DND-41 (cell line): ENCODE results near the gene ELOA.

ENCODE experiments used
- ATAC-seq: fragments of 200-7000 bp; cut with Tn5 transposase; 3 replicates; pipeline ENCODE4 v1.9.1; 2021; ENCODE audit warnings: low read depth; ENCODE audit not compliant: insufficient read depth
- DNase-seq: peaks from one replicate; pipeline ENCODE4 v3.0.0-alpha.2; 2020
- H2AFZ ChIP-seq: 2 replicates; pipeline ENCODE4 v1.6.0; 2012; ENCODE audit warnings: low read depth, low read length
- H3K27ac ChIP-seq: 2 replicates; pipeline ENCODE4 v1.5.1; 2012; ENCODE audit warnings: low read length, inconsistent platforms
- H3K27me3 ChIP-seq: fragments of 200-600 bp; sonication (generic); 2 replicates; pipeline ENCODE4 v1.6.0; 2012; ENCODE audit warnings: low read length, mild to moderate bottlenecking, inconsistent platforms; ENCODE audit not compliant: insufficient read depth, poor library complexity
- H3K36me3 ChIP-seq: 2 replicates; pipeline ENCODE4 v1.5.1; 2012; ENCODE audit warnings: low read length, inconsistent platforms; ENCODE audit not compliant: insufficient read depth
- H3K4me1 ChIP-seq: 2 replicates; pipeline ENCODE4 v1.5.1; 2012; ENCODE audit warnings: mild to moderate bottlenecking, low read length; ENCODE audit not compliant: insufficient read depth
- H3K4me2 ChIP-seq: 2 replicates; pipeline ENCODE4 v1.6.0; 2012; ENCODE audit warnings: mild to moderate bottlenecking, moderate library complexity, low read length, inconsistent platforms; ENCODE audit not compliant: insufficient read depth
- H3K4me3 ChIP-seq, 2 experiments: fragments of 200-600 bp in 1 of 2; shearing (Covaris generic) in 1 of 2; 2 replicates each; pipeline ENCODE4 v1.5.1; 2012 to 2016; ENCODE audit warnings: inconsistent platforms in 2 of 2, low read length in 2 of 2, mild to moderate bottlenecking in 2 of 2, low read depth in 1 of 2, moderate library complexity in 1 of 2
- H3K79me2 ChIP-seq: 2 replicates; pipeline ENCODE4 v1.6.0; 2012; ENCODE audit warnings: low read length, inconsistent platforms; ENCODE audit not compliant: insufficient read depth
- H3K9ac ChIP-seq: 2 replicates; pipeline ENCODE4 v1.6.0; 2012; ENCODE audit warnings: low read depth, mild to moderate bottlenecking, inconsistent platforms, low read length, moderate library complexity
- H3K9me3 ChIP-seq: 2 replicates; pipeline ENCODE4 v1.5.1; 2012; ENCODE audit warnings: low read length, moderate library complexity, mild to moderate bottlenecking, inconsistent platforms; ENCODE audit not compliant: insufficient read depth, severe bottlenecking
- H4K20me1 ChIP-seq: 2 replicates; pipeline ENCODE4 v1.6.0; 2012; ENCODE audit warnings: low read length; ENCODE audit not compliant: insufficient read depth
- CTCF ChIP-seq: IDR thresholded peaks from 2 replicates; pipeline ENCODE4 v1.5.1; 2012; ENCODE audit warnings: borderline replicate concordance, low read length, moderate library complexity, mild to moderate bottlenecking; ENCODE audit not compliant: poor library complexity, severe bottlenecking; ENCODE audit errors: extremely low read depth
- EZH2 ChIP-seq: IDR thresholded peaks from 3 replicates; pipeline ENCODE4 v1.6.1; 2012; ENCODE audit warnings: borderline replicate concordance, low read depth, mild to moderate bottlenecking, moderate library complexity, low read length, inconsistent platforms; ENCODE audit not compliant: severe bottlenecking

ELOA gene

GRCh38 chr1:23743287-23744152 is at the start of gene ELOA:
ELOA (plus strand) TSS chr1:23743471; CDS start chr1:23743504, 33 bp downstream.
- H3K9me3 ChIP-seq: no peaks in the 10 kb centered on the region
- peak within 1 kb of the TSS; percentile 88 for H2AFZ ChIP-seq
- DNase-seq: peak; percentile 85

DNA sequence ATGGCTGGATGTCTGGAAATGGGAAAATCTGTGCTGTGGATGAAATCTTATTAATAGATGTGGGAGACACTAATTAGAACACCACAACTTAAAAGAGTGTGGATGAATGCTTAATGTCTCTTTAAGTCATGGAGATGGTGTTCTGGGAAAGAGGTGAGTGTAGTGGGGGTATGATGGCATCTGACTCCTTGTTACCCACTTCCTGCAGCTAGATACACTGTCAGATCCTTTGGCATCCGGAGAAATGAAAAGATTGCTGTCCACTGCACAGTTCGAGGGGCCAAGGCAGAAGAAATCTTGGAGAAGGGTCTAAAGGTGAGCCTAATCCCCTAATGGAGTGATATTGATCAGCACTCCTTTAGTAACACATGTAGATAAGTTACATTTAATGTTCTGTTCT is 49.7 kb upstream of the ELOA start:
- DNase-seq: no peak
- Histone ChIP-seq H2AFZ (no peak overlapping the region), H3K79me2 (peaks cover 70% of the 10 kb centered on the region), H3K36me3 (peaks cover 69% of the 10 kb centered on the region), H4K20me1 (peaks cover 59% of the 10 kb centered on the region), H3K9ac (peak overlapping the region; percentile 79), H3K4me1 (peaks cover 55% of the 10 kb centered on the region), H3K4me3 (peak overlapping the region in 1 of 2 experiments; percentile 76; a peak in 1 of 4 replicates), H3K27me3 (no peaks in the 10 kb centered on the region), H3K4me2 (peak overlapping the region; percentile 97), H3K9me3 (no peaks in the 10 kb centered on the region), H3K27ac (no peak overlapping the region)
- TF ChIP-seq CTCF (no peak), EZH2 (no peak)
- no peak for ATAC-seq

More at GRCh38 chr1:23743287-23744152, at the start of gene ELOA:
- H3K4me3 ChIP-seq: peak within 1 kb of the TSS; percentile 97 to 98
- H3K4me1 ChIP-seq: peaks cover 35% of the 10 kb centered on the region
- TF ChIP-seq EZH2: no peak
- TF ChIP-seq CTCF: peak; percentile 2
- H3K79me2 ChIP-seq: peaks cover 58% of the 10 kb centered on the region
- peaks cover 25% of the 10 kb centered on the region for H3K36me3 ChIP-seq
- H3K27ac ChIP-seq: peak within 1 kb of the TSS; percentile 85
- H3K27me3 ChIP-seq: no peaks in the 10 kb centered on the region
- peak within 1 kb of the TSS; percentile 94 for H3K9ac ChIP-seq
- peak within 1 kb of the TSS; percentile 84 for H3K4me2 ChIP-seq
- peaks cover 37% of the 10 kb centered on the region for H4K20me1 ChIP-seq
- peak; percentile 95 for ATAC-seq

GRCh38 chr1:23694371-23694770 is 48.9 kb upstream of the ELOA start:
- Histone ChIP-seq H3K27ac (no peak overlapping the region), H3K36me3 (peaks cover 76% of the 10 kb centered on the region), H3K27me3 (no peaks in the 10 kb centered on the region), H4K20me1 (peaks cover 66% of the 10 kb centered on the region), H3K4me2 (peak overlapping the region; percentile 97), H3K4me3 (peak overlapping the region in 1 of 2 experiments; percentile 19; a peak in 1 of 4 replicates), H3K79me2 (peaks cover 78% of the 10 kb centered on the region), H3K4me1 (peaks cover 55% of the 10 kb centered on the region), H2AFZ (no peak overlapping the region), H3K9me3 (no peaks in the 10 kb centered on the region), H3K9ac (peak overlapping the region; percentile 79; the same call in 1 of the 2 replicates)
- DNase-seq: no peak
- no peak for TF ChIP-seq CTCF
- TF ChIP-seq EZH2: no peak
- ATAC-seq: no peak
